ENCODE data around the gene DRAM1. TPM values are rescaled to one million over a fixed set of nuclear protein-coding genes. Genes with fewer than 3 reads are reported as not detected.

DRAM1 gene, protein sequence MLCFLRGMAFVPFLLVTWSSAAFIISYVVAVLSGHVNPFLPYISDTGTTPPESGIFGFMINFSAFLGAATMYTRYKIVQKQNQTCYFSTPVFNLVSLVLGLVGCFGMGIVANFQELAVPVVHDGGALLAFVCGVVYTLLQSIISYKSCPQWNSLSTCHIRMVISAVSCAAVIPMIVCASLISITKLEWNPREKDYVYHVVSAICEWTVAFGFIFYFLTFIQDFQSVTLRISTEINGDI
- total RNA-seq (10 to 100 TPM in 1 of 4 donors, 1 to 10 TPM in 3; 6.3 to 13.3 (median 9.0) TPM), polyA plus RNA-seq (4.7 TPM)
- long read RNA-seq, donor 1, transcript DRAM1-201 (7 exons, 3,519 nt), result major isoform, 5 of 10 reads
- long read RNA-seq, donor 1, partial matches to known transcripts, result 0 of 10 reads
- long read RNA-seq, donor 1, other reads (novel, unspliced or antisense), result 4 of 10 reads
- long read RNA-seq, donor 2, transcript DRAM1-201 (7 exons, 3,519 nt), result major isoform, 11 of 19 reads
- long read RNA-seq, donor 2, partial matches to known transcripts, result 0 of 19 reads
- long read RNA-seq, donor 2, other reads (novel, unspliced or antisense), result 8 of 19 reads
- long read RNA-seq, donor 3, transcript DRAM1-201 (7 exons, 3,519 nt), result major isoform, 51 of 83 reads
- long read RNA-seq, donor 3, partial matches to known transcripts, result 3 of 83 reads
- long read RNA-seq, donor 3, other reads (novel, unspliced or antisense), result 28 of 83 reads
- long read RNA-seq, donor 4, transcript DRAM1-201 (7 exons, 3,519 nt), result major isoform, 7 of 13 reads
- long read RNA-seq, donor 4, partial matches to known transcripts, result 0 of 13 reads
- long read RNA-seq, donor 4, other reads (novel, unspliced or antisense), result 6 of 13 reads

DNA sequence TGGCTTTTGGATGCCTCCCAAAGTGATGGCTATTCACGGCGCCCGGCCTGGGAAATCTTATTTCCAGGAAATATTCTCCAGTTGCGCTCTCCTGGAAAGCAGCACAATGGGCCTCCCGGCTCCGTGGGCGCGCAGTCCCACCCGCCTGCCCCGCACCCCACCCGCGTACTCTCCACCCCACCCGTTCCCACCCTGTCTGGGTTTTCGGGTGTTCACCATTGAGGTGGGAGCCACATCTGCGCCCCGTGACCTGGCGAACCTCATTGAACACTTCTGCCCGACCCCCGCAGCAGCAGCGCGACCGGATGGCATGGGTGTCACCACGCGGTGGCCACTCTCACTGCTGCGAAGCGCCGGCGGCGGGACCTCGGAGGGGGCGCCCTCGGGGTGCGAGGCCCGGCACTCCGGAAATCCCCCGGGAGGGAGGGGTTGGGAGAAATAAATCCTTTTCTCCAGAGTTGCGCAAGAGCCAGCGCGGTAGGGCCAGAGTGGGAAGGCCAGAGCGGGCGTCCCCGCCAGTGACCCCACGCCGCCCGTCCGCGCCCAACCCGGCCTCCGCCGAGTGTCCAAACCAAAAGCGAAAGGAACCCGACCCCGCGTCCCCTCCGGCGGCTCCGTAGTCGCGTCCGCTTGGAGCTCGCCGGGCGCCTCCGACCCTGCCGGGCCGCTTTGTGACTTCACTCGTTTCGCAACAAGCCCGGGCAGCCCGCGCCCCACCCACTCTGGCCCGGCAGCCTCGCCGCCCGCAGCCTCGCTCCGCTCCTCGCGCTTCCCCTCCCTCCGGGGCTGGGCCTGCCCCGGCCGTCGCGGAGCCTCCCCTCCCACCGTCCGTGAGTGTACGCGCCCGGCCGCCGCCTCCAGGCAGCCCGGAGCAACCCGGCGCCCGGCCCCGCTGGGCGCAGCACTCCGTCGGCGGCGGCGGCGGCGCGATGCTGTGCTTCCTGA lies at the start of gene DRAM1:
DRAM1 (plus strand) TSS at position 720 of the 945 bp plus-strand sequence; CDS start at position 930, 210 bp downstream.
- no peaks in the 10 kb centered on the region for H3K9me3 ChIP-seq (ENCODE audit: control insufficient read depth, low read length)
- no peaks in the 10 kb centered on the region for H3K4me1 ChIP-seq (ENCODE audit: control insufficient read depth, insufficient read depth, low read length)
- WGBS, result 1% methylated on average over 105 of the region's 105 CpGs
- no peaks in the 10 kb centered on the region for H3K27me3 ChIP-seq (ENCODE audit: control insufficient read depth, insufficient read depth)
- H3K4me3 ChIP-seq (ENCODE audit: low read length), result peak within 1 kb of the TSS; percentile 63
- intact Hi-C loops (cut with DNase I), result no loop called here
- peak; percentile 94 to 97 (median 97) for DNase-seq
- H3K27ac ChIP-seq (ENCODE audit: low read length), result peak within 1 kb of the TSS; percentile 92
- peak; percentile 95 to 96 for ATAC-seq

DNA sequence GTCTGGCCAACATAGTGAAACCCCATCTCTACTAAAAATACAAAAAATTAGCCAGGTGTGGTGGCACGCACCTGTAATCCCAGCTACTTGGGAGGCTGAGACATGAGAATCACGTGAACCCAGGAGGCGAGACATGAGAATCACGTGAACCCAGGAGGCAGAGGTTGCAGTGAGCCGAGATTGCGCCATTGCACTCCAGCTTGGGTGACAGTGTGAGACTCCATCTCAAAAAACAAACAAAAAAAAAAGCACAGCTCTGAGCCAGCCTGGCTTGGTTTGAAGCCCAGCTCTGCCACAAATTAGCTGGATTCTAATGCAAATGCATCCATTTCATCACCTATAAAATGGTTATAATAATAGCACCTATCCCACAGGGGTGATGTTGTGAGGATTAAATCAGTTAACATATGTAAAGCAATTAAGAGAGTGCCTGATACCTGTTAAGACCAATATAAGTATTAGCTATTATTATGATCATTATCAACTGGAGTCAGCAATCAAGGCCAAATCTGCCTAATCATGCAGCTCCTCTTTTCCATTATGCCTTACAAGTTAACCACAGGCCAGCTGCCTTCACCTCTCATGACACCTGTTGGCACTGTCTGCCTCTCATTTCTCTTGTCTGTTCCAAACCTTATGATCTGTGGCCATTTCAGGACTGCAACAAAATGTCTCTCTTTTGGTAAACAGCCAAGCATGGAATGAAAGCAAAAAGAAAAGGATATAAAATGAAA lies 48.8 kb upstream of the DRAM1 start:
- intact Hi-C loops (cut with DNase I), result no loop called here
- H3K4me1 ChIP-seq (ENCODE audit: control insufficient read depth, insufficient read depth, low read length), result no peaks in the 10 kb centered on the region
- 92% methylated on average over 6 of the region's 6 CpGs for WGBS
- DNase-seq (no peak), ATAC-seq (no peak)
- H3K4me3 ChIP-seq (ENCODE audit: low read length), result no peak overlapping the region
- no peaks in the 10 kb centered on the region for H3K9me3 ChIP-seq (ENCODE audit: control insufficient read depth, low read length)
- no peak overlapping the region for H3K27ac ChIP-seq (ENCODE audit: low read length)
- H3K27me3 ChIP-seq (ENCODE audit: control insufficient read depth, insufficient read depth), result no peaks in the 10 kb centered on the region

DNA sequence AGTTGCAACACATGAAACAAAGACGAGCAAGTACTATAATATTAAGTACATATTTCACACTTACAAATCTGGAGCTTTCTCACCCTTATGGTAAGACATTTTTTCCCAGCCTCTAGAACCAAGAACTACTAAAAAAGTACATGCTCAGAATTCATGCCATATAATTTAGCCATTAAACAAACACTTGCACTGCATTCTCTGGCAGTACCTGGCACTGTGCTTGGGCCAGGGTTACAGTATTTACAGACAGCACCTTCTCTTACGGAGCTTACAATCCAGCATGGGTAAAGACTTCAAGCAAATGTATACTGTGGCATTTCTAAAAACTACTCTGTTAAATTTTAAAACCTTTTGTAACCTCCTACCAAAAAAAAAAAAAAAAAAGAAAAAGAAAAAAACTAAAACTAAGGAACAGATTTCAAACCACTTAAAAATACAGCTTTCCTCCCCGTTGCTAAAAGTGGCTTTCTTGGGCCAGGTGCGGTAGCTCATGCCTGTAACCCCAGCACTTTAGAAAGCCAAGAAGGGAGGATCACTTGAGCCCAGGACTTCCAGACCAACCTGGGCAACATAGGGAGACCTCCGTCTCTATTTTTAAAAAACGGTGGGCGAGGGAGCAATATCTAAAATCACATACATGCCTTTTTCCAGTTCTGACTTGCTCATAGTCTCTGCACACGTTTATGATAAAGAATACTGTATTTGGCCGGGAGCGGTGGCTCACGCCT lies 47.6 kb upstream of the DRAM1 start:
- Histone ChIP-seq H3K4me3 (ENCODE audit: low read length) (peak overlapping the region; percentile 98), H3K9me3 (ENCODE audit: control insufficient read depth, low read length) (no peaks in the 10 kb centered on the region), H3K27me3 (ENCODE audit: control insufficient read depth, insufficient read depth) (no peaks in the 10 kb centered on the region), H3K27ac (ENCODE audit: low read length) (peak overlapping the region; percentile 80), H3K4me1 (ENCODE audit: control insufficient read depth, insufficient read depth, low read length) (no peaks in the 10 kb centered on the region)
- ATAC-seq (no peak), DNase-seq (no peak)
- WGBS, result 8% methylated on average over 11 of the region's 11 CpGs
- intact Hi-C loops (cut with DNase I), result loop anchor here in 2 of 4 donors (1.0 to 10.0 kb wide), 4 partner anchors 53 to 415 kb away; no protein-coding TSS in a partner anchor

DNA sequence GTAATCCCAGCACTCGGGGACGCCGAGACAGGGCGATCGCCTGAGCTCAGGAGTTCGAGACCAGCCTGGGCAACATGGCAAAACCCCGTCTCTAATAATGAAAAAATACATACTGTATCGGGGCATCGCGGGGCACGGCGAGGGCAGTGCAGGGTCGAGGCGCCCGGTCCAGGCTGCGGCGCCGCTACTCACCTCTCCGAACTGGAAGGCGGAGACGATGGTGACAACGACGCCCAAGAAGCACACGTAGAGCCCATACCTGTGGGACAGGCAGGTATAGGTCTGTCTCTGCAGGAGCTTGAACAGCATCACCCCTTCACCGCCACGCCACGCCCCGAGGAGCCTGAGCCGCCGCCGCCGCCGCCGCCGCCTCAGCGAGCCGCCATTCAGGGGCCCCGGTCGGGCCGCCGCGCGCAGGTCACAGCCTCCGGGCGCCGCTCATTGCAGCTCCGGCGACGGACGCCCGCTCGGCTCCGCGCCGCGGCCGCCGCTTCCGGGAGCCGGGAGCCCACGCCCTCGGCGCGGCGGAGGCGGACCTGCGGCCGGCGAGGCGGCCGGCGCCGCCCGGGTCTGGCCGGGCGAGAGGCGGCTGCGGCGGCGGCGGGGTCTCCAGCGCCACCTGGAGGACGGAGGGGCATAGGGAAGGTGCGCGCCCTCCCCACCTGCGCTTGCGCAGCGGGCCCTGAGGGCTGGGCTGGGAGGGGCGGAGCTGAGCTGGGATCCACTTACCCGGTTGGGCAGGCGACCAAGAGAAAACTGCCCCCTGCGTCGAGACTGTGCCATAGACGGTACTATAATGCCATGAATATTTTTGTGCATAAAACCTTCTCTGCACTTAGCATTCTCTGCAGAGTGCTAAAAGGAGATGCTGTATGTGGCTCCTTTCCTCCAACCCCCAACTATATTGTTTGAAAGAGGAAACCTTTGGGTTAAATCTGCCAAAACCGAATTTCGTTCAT lies 46.7 kb upstream of the DRAM1 start, which contains the start of gene GNPTAB:
GNPTAB (minus strand) TSS at position 593 of the 959 bp plus-strand sequence; CDS start at position 309, 284 bp downstream.
- intact Hi-C loops (cut with DNase I), result loop anchor here in 2 of 4 donors (1.0 to 10.0 kb wide), 4 partner anchors 53 to 416 kb away; no protein-coding TSS in a partner anchor
- H3K4me1 ChIP-seq (ENCODE audit: control insufficient read depth, insufficient read depth, low read length), result no peaks in the 10 kb centered on the region
- H3K27ac ChIP-seq (ENCODE audit: low read length), result peak within 1 kb of the TSS; percentile 80
- H3K9me3 ChIP-seq (ENCODE audit: control insufficient read depth, low read length), result no peaks in the 10 kb centered on the region
- H3K4me3 ChIP-seq (ENCODE audit: low read length), result peak within 1 kb of the TSS; percentile 98
- WGBS, result under 1% methylated on average over 96 of the region's 96 CpGs
- H3K27me3 ChIP-seq (ENCODE audit: control insufficient read depth, insufficient read depth), result no peaks in the 10 kb centered on the region
- ATAC-seq, result peak; percentile 99
- DNase-seq, result peak; percentile 94 to 97 (median 97)

DNA sequence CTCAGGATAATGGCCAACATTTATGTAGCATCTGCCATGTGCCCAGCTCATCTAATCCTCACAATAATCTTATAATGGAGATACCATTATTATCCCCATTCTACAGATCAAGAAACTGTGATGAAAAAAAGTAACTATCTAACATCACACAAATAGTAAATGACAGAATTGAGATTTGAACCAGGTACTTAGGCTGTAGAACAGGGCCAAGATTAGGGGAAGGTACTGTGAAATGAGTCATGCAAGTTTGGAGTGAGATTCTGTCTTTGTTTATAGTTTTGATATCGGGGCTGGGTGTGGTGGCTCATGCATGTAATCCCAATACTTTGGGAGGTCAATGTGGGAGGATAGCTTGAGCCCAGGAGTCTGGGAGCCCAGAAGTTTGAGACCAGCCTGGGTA lies 45.4 kb upstream of the DRAM1 start:
- 80% methylated on average over 1 of the region's 1 CpG for WGBS
- Histone ChIP-seq H3K9me3 (ENCODE audit: control insufficient read depth, low read length) (no peaks in the 10 kb centered on the region), H3K27me3 (ENCODE audit: control insufficient read depth, insufficient read depth) (no peaks in the 10 kb centered on the region), H3K4me3 (ENCODE audit: low read length) (no peak overlapping the region), H3K27ac (ENCODE audit: low read length) (no peak overlapping the region), H3K4me1 (ENCODE audit: control insufficient read depth, insufficient read depth, low read length) (no peaks in the 10 kb centered on the region)
- DNase-seq (no peak), ATAC-seq (no peak)
- intact Hi-C loops (cut with DNase I), result loop anchor here in 1 of 4 donors (5.0 to 10.0 kb wide), 3 partner anchors 55 to 417 kb away; no protein-coding TSS in a partner anchor

DNA sequence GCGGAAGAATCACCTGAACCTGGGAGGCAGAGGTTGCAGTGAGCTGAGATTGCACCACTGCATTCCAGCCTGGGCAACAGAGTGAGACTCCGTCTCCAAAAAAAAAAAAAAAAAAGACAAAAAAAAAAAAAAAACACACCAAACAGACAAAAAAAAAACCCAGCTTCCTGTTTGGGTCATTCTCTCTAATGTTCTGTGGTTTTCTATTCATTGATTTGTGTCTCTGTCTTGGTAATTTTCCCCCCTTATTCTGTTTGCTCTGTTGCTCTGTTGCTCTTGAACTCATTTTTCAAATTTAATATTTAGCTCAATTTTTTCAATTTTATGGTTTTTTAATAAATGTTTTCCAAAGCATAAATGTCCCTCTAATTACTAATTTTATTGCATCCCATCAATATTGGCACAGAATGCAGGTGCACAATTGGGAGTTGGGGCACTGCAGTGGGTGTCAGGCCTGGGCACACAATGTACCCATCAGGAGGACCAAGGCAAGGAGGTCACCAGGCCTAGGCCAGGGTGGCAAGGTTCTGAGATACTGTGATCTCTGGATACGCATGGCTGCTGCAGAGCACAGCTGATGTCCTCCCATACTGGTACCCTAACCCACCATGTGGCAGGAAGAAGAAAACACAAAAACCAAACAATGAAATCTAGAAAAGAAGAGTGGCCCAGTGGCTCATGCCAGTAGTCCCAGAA lies 38.6 kb upstream of the DRAM1 start:
- intact Hi-C loops (cut with DNase I), result loop anchor here in 2 of 4 donors (5.0 to 10.0 kb wide), 3 partner anchors 66 to 424 kb away; no protein-coding TSS in a partner anchor
- DNase-seq, result no peak
- no peak for ATAC-seq
- Histone ChIP-seq H3K4me3 (ENCODE audit: low read length) (no peak overlapping the region), H3K27me3 (ENCODE audit: control insufficient read depth, insufficient read depth) (no peaks in the 10 kb centered on the region), H3K9me3 (ENCODE audit: control insufficient read depth, low read length) (no peaks in the 10 kb centered on the region), H3K27ac (ENCODE audit: low read length) (no peak overlapping the region), H3K4me1 (ENCODE audit: control insufficient read depth, insufficient read depth, low read length) (no peaks in the 10 kb centered on the region)
- 84% methylated on average over 3 of the region's 3 CpGs for WGBS

DNA sequence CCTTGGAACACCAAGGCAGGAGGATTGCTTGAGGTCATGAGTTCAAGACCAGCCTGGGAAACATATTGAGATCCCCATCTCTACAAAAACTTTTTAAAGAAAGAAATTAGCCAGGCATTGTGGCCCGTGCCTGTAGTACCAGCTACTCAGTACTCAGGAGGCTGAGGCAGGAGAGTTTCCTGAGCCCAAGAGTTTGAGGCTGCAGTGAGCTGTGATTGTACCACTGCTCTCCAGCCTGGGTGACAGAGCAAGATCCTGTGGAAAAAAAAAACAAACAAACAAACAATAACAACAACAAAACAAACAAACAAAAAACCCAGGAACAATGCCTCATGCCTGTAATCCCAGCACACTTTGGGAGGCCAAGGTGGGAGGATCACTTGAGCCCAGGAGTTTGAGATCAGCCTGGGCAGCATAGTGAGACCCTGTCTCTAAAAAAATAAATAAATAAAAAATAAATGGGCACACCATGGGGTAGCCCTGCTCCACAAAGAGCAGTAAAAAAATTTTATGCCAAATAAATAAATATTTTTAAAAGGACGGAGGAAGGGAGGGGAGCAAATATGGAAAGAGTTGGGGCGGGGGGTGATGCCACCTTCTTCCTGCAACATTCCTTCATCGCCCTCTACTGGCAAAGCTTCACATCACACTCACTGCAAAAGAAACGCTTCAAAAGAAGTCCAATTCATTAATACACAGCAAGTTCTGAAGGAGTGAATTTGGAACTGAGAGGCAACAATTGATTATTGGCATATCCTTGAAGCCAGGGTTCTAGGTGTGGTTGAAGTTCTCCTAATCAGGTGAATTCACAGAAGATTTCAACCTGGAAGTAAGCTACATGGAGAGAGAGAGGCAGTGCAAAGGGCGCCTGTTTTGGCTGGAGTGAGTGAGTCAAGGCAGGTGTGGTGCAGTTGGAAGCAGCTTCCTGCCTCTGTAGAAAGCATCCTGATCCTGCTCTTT lies 37.8 kb upstream of the DRAM1 start:
- Histone ChIP-seq H3K4me1 (ENCODE audit: control insufficient read depth, insufficient read depth, low read length) (no peaks in the 10 kb centered on the region), H3K27me3 (ENCODE audit: control insufficient read depth, insufficient read depth) (no peaks in the 10 kb centered on the region), H3K27ac (ENCODE audit: low read length) (no peak overlapping the region), H3K9me3 (ENCODE audit: control insufficient read depth, low read length) (no peaks in the 10 kb centered on the region), H3K4me3 (ENCODE audit: low read length) (no peak overlapping the region)
- 31% methylated on average over 6 of the region's 6 CpGs for WGBS
- ATAC-seq (peak; percentile 63 to 76), DNase-seq (peak in 2 of 3 donors; percentile 40 to 70)
- intact Hi-C loops (cut with DNase I), result loop anchor here in 3 of 4 donors (5.0 to 10.0 kb wide), 3 partner anchors 67 to 425 kb away; no protein-coding TSS in a partner anchor

Measured in right cardiac atrium (tissue), 5 donors.